H1 (cell line): ENCODE data around the gene TGFB2.

Source experiments
- CREB1 ChIP-seq: IDR thresholded peaks from 2 replicates; pipeline ENCODE4 v1.6.1; 2012; ENCODE audit warnings: inconsistent platforms
- EZH2 ChIP-seq: fragments of 200-600 bp; sonication (generic); IDR thresholded peaks from 2 replicates; pipeline ENCODE4 v1.7.1; 2012; ENCODE audit warnings: low read depth, mild to moderate bottlenecking, moderate library complexity, low read length, inconsistent platforms; ENCODE audit not compliant: severe bottlenecking
- GABPA ChIP-seq: IDR thresholded peaks from 2 replicates; pipeline ENCODE4 v1.6.1; 2011; ENCODE audit warnings: mild to moderate bottlenecking, low read length, moderate library complexity, borderline replicate concordance; ENCODE audit not compliant: insufficient read depth
- POLR2A ChIP-seq, 2 experiments: IDR thresholded peaks; 1 replicate in 1 of 2; 2 replicates in 1 of 2; pipeline ENCODE4 v1.6.1; 2011; ENCODE audit warnings: low read depth in 2 of 2, low read length in 2 of 2, mild to moderate bottlenecking in 2 of 2; ENCODE audit errors: control extremely low read depth in 1 of 2
- RFX5 ChIP-seq: IDR thresholded peaks from 2 replicates; pipeline ENCODE4 v1.6.1; 2011; ENCODE audit warnings: low read depth, low read length, improper control_type of control experiment, borderline replicate concordance
- TCF12 ChIP-seq: IDR thresholded peaks from 2 replicates; pipeline ENCODE4 v1.6.1; 2011; ENCODE audit warnings: low read depth, mild to moderate bottlenecking, low read length
- TF ChIP-seq, protein P1 (sequence below), 3 experiments: IDR thresholded peaks; 1 replicate in 2 of 3; 2 replicates in 1 of 3; pipeline versions ENCODE4 v1.5.1 to v1.6.1; 2011; ENCODE audit warnings: low read length in 3 of 3, mild to moderate bottlenecking in 3 of 3, inconsistent platforms in 2 of 3, low read depth in 1 of 3, moderate library complexity in 1 of 3; ENCODE audit not compliant: insufficient read depth in 1 of 3; ENCODE audit errors: control extremely low read depth in 1 of 3

DNA sequence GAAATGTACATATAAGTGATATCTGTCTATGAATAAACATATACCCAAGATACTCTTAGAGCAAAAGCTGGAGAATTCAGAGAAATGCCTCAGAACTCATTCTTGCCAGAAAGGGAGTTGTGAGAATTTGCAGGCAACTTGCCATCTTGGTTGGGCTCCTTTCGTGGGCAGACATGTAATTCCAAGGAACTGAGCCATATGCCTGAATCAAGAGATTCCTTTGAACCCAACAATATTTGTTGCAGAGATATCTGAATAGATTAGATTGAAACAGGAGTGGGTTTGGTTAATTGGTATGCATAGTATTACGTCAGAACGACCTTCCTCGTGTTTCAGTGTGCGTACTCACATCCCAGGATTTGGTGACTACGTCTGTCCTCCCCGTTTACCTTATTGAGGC is 67.0 kb downstream of the TGFB2 start:
- TF ChIP-seq GABPA = no peak
- no peak for TF ChIP-seq TCF12
- no peak for TF ChIP-seq RFX5
- no peak for TF ChIP-seq CREB1
- no peak for TF ChIP-seq POLR2A (IDR thresholded peaks at IDR 0.05; ENCODE audit: control extremely low read depth in 1 of 2, low read depth in 2 of 2, low read length in 2 of 2)
- TF ChIP-seq EZH2 = no peak
- TF ChIP-seq, protein P1, sequence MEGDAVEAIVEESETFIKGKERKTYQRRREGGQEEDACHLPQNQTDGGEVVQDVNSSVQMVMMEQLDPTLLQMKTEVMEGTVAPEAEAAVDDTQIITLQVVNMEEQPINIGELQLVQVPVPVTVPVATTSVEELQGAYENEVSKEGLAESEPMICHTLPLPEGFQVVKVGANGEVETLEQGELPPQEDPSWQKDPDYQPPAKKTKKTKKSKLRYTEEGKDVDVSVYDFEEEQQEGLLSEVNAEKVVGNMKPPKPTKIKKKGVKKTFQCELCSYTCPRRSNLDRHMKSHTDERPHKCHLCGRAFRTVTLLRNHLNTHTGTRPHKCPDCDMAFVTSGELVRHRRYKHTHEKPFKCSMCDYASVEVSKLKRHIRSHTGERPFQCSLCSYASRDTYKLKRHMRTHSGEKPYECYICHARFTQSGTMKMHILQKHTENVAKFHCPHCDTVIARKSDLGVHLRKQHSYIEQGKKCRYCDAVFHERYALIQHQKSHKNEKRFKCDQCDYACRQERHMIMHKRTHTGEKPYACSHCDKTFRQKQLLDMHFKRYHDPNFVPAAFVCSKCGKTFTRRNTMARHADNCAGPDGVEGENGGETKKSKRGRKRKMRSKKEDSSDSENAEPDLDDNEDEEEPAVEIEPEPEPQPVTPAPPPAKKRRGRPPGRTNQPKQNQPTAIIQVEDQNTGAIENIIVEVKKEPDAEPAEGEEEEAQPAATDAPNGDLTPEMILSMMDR (IDR thresholded peaks at IDR 0.05; ENCODE audit: control extremely low read depth in 1 of 3, insufficient read depth in 1 of 3, low read depth in 1 of 3, low read length in 3 of 3) = no peak
